ENCODE data around the gene C9orf43. TPM values are rescaled to one million over a fixed set of nuclear protein-coding genes. Genes with fewer than 3 reads are reported as not detected.
"Not testable (repeated sequence)": the region's sequence is repeated elsewhere in the genome, so short reads cannot be mapped to it uniquely, and the experiment has no call there.

C9orf43 gene
- 0.22 and 0.49 TPM in 2 replicates for total RNA-seq

GRCh38 chr9:113410207-113410864, at the start of gene C9orf43, which contains the start of gene POLE3:
TSS of gene C9orf43 (plus strand) at chr9:113410747. CDS start at chr9:113413494, 2,747 bp downstream.
TSS of gene POLE3 (minus strand) at chr9:113410675. CDS start at chr9:113410293, 382 bp downstream.
- intact Hi-C loops (cut with micrococcal nuclease): loop anchor here (1.0 to 10.0 kb wide), 17 partner anchors 9 to 1236 kb away; partner anchors contain the start of genes AKNA, ALAD, CDC26 and FKBP15

DNA sequence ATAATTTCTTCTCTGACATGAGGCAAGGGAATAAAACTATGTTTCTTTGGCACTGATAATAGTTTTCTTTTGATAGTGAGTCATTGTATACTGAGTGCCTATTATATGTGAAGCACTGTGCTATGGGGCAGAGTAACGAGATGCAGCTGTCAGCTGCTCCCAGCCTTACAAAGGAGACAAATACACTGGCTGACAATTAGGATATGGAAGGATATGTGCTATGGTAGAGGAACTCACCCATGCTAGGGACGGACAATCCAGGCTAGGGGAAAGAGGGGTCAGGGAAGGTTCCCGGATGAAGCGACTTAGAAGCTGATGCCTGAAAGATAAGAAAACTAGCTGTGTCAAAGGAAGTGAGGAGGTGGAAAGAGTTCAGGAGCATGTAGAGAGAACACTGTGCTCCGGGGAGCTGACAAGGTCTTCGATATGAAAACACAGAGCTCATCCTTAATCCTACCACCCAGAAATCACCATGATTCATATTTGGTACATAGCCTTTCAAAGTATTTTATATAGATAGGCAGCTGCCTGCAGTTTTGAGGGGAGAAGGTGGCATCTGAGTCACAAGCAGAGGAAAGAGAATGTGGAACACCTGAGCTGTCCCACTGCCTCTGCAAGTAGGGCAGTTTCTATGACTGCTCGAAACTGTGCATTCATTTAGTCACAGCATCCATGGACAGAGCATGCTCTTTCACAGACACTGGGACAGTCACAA, 49.1 kb upstream of the C9orf43 start:
- intact Hi-C loops (cut with micrococcal nuclease): no loop called here

GRCh38 chr9:113363336-113363735, 47.2 kb upstream of the C9orf43 start:
- intact Hi-C loops (cut with micrococcal nuclease): no loop called here

GRCh38 chr9:113364951-113365350, 45.6 kb upstream of the C9orf43 start:
- intact Hi-C loops (cut with micrococcal nuclease): no loop called here

DNA sequence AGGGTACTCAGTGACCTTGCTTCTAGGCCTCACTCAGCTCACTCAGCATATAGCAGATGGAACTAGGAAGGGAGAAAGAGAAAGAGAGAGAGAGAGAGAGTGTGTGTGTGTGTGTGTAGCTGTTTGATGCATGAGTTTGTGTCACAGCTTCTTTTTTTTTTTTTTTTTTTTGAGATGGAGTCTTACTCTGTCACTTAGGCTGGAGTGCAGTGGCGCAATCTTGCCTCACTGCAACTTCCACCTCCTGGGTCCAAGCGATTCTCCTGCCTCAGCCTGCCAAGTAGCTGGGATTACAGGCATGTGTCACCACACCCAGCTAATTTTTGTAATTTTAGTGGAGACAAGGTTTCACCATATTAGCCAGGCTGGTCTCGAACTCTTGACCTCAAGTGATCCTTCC, 44.9 kb upstream of the C9orf43 start:
- intact Hi-C loops (cut with micrococcal nuclease): not testable (repeated sequence)

DNA sequence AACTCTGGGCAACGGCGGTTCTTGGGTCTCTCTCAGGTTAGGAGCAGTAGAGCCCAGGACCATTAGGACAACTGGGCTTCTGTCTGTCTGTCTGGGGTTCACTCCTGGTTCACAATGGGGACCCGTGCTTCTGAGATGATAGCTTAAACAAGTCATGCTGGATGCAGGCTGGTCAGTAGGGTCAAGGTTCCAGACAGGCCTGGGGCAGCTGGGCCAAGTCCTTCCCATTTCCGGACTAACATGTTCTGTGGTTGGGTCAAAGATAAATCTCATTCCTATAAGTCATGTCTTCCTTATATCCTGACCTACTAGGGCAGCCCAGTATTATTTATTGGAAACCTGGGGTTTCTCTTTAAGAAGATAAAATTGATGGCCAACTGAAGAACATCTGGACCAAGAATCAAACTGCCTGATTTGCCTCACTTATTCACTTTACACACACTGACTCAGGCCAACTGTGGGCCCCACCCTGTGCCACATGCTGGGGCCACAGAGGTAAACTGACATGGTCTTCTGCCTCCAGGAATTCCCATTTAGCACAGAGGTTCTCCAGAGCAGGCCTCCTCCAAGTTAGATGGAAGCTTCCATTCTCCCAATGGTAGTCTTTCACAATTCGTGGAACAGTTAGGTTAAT, 42.1 kb upstream of the C9orf43 start:
- intact Hi-C loops (cut with micrococcal nuclease): no loop called here

GRCh38 chr9:113368982-113369854, 41.3 kb upstream of the C9orf43 start:
- intact Hi-C loops (cut with micrococcal nuclease): no loop called here

DNA sequence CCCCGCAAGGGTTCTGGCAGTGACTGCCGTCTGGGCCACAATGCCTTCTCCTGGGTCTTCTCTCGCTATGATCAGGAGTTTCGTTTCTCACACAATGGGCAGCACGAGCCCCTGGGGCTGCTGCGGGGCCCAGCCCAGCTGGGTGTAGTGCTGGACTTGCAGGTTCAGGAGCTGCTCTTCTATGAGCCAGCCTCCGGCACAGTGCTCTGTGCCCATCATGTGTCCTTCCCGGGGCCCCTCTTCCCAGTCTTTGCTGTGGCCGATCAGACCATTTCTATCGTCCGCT, 40.7 kb upstream of the C9orf43 start:
- intact Hi-C loops (cut with micrococcal nuclease): no loop called here

DNA sequence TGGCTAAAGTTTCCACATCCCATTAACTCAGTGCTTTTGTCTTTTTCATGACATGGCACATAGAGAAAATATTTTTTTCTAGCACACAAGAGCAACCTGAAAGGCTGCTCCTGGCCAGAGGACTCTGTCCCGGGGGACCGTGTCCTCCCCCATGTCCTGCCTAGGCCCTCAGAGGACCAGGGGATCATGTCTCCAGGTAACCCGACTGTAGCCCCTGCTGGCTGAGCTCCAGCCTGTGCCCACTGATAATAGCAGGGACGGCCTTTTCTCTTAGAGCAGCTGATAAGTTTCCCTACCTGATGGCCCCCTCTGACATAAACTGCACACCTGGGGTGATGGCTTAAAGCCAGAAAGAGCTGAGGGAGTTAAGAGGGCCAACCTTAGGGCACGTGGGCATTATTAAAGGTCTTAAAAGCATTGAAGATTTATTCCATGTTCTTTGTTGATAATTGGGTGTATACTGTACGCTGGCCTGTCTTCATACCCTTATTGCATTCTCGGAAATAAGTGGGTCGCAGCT, 39.7 kb upstream of the C9orf43 start:
- intact Hi-C loops (cut with micrococcal nuclease): no loop called here

DNA sequence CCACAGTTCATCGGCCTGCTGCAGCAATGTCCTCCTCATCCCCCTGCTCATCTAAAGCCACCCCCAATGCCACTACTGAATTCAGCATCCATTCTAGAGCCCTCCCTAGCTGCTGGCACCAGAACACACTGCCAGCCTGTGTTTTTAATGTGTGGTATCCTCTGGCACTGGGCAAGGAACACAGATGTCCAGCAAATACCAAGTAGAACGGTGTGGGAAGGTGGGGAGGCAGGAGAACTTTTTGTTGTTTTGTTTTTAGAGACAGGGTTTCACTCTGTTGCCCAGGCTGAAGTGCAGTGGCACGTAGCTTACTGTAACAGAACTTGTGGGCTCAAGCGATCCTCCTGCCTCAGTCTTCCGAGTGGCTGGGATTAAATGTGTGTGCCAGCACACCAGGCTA, 38.5 kb upstream of the C9orf43 start:
- intact Hi-C loops (cut with micrococcal nuclease): no loop called here

GRCh38 chr9:113373256-113373655, 37.3 kb upstream of the C9orf43 start:
- intact Hi-C loops (cut with micrococcal nuclease): no loop called here

GRCh38 chr9:113373676-113374392, 36.7 kb upstream of the C9orf43 start:
- intact Hi-C loops (cut with micrococcal nuclease): no loop called here

DNA sequence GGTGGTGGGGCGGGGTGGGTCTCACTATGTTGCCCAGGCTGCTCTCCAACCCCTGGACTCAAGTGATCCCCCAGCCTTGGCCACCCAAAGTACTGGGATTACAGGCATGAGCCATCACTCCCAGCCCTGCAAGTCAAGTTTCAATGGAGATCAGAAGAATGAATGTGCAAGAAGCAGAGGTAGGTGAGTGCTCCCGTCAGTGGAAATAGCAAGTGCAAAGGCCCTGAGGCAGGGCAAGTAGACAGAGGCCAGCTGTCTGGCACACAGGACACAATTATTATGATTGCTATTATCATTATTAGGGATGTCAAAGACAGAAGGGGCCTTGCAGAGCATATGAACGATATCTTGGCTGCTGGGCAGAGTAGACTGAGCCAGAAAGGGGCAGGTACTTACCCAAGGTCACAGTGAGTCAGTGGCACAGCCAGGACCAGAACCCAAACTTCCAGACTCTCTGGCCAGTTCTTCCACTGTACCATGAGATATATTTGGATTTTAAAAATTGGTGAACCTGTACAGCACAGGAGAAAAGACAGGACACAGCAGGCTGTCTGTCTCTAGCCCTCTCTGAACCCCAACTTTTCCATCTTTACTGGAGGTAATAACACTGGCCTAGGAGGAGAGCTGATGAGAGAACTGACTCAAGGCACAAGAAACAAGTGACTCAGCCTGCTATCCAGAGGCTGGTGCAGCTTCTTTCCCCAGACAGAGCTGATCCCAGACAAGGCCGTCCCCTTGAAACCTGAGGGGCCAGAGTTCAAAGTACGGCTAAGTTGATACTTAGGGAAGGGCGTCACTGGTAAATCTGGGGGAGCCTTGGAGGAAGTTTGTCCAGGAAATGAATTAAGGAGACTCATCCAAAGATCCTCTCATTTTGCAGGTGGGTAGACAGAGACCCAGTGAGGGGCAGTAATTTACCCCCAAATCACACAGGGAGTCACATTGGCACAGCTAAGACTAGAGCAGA, 35.2 kb upstream of the C9orf43 start:
- intact Hi-C loops (cut with micrococcal nuclease): loop anchor here (1.0 kb wide), 4 partner anchors 24 to 142 kb away; partner anchors contain the start of gene WDR31

DNA sequence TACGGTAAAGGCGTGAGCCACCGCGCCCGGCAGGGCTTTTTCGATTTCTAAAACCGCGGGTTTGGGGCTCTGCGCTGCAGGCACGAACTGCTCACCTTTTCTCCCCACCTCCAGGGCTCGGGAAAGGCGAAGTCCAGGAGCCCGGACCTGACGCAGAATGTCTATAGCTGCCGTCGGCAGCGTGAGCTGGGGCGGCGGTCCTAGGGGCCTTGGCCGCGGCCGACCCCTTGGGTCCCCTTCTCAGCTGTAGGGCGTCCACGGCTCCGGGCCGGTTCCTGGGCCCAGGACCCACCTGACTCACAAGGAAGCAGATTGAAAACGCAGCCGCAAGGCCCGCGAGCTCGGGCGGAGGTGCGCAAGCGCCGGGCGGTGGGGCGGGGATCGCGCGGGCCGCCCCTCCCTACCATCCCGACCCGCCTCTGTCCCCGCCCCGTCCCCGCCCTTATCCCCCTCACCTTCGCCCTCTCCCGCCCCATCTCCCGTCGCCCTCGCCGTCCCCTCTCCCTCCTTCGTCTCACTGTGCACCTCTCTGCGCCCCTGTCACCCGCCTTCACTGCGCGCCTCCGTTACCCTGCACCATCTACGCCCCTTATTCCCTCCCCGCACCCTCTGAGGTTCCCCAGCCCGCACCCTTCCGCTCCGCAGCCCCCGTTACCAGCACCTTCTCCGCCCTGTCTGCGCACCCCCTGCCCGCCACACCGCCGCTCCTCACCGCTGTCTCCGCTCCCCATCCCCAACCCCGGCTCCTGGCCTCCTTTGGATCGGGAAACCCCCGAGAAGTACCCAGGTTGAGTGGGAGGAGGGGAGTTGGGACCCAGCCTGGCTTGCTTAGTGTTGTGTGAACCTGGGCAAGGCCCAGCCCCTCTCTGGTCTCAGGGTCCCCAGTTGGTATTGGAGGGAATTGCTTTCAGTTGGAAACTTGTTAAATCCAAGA, 33.6 kb upstream of the C9orf43 start, which contains the start of gene HDHD3:
HDHD3 (minus strand) TSS at position 353 of the 934 bp plus-strand sequence. CDS start 2,632 bp downstream, outside the sequence.
- intact Hi-C loops (cut with micrococcal nuclease): loop anchor here (1.0 kb wide), 8 partner anchors 24 to 156 kb away; partner anchors contain the start of genes ALAD, C9orf43, CDC26 and FKBP15

DNA sequence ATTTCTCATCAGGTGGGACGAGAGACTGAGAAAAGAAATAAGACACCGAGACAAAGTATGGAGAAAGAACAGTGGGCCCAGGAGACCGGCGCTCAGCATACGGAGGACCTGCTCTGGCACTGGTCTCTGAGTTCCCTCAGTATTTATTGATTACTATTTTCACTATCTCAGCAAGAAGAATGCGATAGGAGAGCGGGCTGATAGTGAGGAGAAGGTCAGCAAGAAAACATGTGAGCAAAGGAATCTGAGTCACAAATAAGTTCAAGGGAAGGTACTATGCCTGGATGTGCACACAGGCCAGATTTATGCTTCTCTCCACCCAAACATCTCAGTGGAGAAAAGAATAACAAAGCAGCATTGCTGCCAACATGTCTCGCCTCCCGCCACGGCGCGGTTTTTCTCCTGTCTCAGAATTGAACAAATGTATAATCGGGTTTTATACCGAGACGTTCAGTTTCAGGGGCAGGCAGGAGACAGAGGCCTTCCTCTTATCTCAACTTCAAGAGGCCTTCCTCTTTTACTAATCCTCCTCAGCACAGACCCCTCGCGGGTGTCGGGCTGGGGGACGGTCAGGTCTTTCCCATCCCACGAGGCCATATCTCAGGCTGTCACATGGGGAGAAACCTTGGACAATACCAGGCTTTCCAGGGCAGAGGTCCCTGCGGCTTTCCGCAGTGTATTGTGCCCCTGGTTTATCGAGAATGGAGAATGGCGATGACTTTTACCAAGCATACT, 31.3 kb upstream of the C9orf43 start:
- intact Hi-C loops (cut with micrococcal nuclease): not testable (repeated sequence)

- intact Hi-C loops (cut with micrococcal nuclease): not testable (repeated sequence)
Observed at GRCh38 chr9:113379829-113380210, 30.7 kb upstream of the C9orf43 start.

DNA sequence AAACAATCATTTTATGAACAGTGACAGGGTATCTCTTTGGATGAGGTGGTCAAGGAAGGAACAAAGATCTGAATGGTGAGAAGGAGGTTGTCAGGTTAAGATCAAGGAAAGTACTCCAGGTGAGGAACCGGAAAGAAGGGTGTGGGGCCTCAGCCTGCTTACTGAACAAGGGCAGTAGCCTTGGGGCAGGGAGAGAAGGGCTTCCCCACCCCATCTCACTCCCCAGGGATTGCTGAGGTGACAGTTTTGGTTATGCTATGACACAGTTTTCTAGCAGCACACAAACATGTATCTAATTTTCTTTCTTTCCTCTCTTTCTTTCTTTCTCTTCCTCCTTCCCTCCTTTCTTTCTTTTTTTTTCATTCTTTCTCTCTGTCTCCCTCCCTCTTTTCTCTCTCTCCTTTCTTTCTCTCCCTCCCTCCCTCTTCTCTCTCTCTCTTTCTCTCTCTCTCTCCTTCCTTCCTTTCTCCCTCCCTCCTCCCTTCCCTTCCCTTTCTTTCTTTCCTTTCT, 29.6 kb upstream of the C9orf43 start:
- intact Hi-C loops (cut with micrococcal nuclease): no loop called here

All from T-helper 1 cell treated with Interleukin-12 subunit alpha and Interleukin-12 subunit beta and Interleukin-4 antibody, amounts not matched to agents 30 ng/mL and 1 ng/mL, for 36 hours (primary cell).